GOT3 (cell line): ENCODE measurements around the gene SOX9.
"Not testable (repeated sequence)": the region's sequence is repeated elsewhere in the genome, so short reads cannot be mapped to it uniquely, and the experiment has no call there.

ENCODE experiments used
- DNase-seq: peaks from one replicate; lab custom pipeline; 2025; ENCODE audit warnings: mixed read lengths; lab: John Stamatoyannopoulos, UW

The SOX9 gene

GRCh38 chr17:72111336-72111923, 9.4 kb upstream of the SOX9 start:
- no peak for DNase-seq

GRCh38 chr17:72111926-72112325, 8.9 kb upstream of the SOX9 start:
- DNase-seq, result not testable (repeated sequence)

GRCh38 chr17:72113751-72114150, 7.1 kb upstream of the SOX9 start:
- DNase-seq, result no peak

- no peak for DNase-seq
Observed at GRCh38 chr17:72115781-72116525, 4.9 kb upstream of the SOX9 start.

GRCh38 chr17:72116661-72117521, 3.9 kb upstream of the SOX9 start:
- no peak for DNase-seq

- no peak for DNase-seq
Observed at GRCh38 chr17:72117535-72118334, 3.1 kb upstream of the SOX9 start.

- no peak for DNase-seq
Observed at GRCh38 chr17:72118335-72119076, 2.3 kb upstream of the SOX9 start.

GRCh38 chr17:72119077-72119872, 1.5 kb upstream of the SOX9 start:
- no peak for DNase-seq

GRCh38 chr17:72119873-72120641, 763 bp upstream of the SOX9 start:
- peak; percentile 56 for DNase-seq

- DNase-seq, result no peak
Observed at GRCh38 chr17:72121164-72122009, 567 bp downstream of the SOX9 start.

- no peak for DNase-seq
Observed at GRCh38 chr17:72122010-72122764, 1.4 kb downstream of the SOX9 start.

GRCh38 chr17:72122765-72123529, 2.1 kb downstream of the SOX9 start:
- DNase-seq, result peak; percentile 31

GRCh38 chr17:72123530-72124437, 3.0 kb downstream of the SOX9 start:
- DNase-seq, result no peak

GRCh38 chr17:72124438-72124775, 3.6 kb downstream of the SOX9 start:
- no peak for DNase-seq

GRCh38 chr17:72125226-72125651, 4.4 kb downstream of the SOX9 start:
- no peak for DNase-seq

- no peak for DNase-seq
Observed at GRCh38 chr17:72125742-72126141, 4.9 kb downstream of the SOX9 start.
